Skin epidermis (tissue), 12 donors: ENCODE measurements around the gene EBF3.

Experiments
- H3K27ac ChIP-seq, 21 experiments: fragments of 200-600 bp; sonication (generic) in 11 of 21; one replicate each; pipeline ENCODE4 v1.5.0; 2020; ENCODE audit warnings: mild to moderate bottlenecking in 3 of 21, inconsistent platforms in 2 of 21, moderate library complexity in 2 of 21
- H3K4me3 ChIP-seq, 7 experiments: fragments of 200-600 bp; sonication (generic) in 2 of 7; one replicate each; pipeline ENCODE4 v1.5.0; 2020; ENCODE audit warnings: inconsistent platforms in 2 of 7, mild to moderate bottlenecking in 2 of 7, moderate library complexity in 1 of 7

The EBF3 gene

DNA sequence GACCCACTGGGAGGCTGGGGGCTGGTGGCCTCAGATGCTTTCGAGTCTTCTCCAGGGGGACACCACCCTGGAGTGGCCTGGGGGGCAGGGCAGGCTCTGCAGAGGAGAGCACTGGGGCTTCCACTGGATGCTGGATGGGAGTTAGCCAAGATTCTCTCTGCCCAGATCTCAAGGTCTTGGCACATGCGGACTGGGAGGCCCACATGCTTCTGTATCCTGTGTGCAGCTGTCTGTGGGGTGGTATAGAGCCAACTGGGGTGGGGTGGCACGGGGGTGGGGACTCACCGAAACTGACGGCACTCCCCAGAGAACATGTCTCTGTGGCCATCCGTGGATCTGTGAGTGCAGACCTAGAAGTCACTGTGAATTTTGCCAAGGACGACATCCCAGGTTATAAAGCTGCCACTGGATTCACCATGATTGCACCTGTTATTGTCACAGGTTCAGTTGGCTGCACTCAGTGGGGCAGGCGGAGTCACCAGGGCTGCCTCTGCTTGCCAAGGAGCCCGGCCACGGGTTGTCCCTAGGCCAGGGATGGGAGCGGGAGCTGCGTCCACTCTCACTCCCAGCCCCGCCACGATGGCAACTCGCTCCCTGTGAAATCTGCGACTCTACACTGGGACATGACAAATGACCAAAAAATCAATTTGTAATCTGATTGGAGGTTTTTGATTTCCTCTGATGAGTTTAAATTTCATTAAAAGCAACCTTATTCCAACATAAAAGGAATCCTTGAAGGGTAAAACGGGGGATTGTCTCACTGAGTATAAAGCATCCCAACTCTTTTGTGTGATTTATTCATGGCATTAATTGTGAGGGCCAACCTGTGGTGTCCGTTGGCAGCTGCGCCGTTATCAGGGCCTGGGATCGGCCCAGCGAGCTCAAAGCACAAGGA lies 131.3 kb downstream of the EBF3 start:
- Histone ChIP-seq H3K27ac (no peak overlapping the region), H3K4me3 (no peak overlapping the region)

DNA sequence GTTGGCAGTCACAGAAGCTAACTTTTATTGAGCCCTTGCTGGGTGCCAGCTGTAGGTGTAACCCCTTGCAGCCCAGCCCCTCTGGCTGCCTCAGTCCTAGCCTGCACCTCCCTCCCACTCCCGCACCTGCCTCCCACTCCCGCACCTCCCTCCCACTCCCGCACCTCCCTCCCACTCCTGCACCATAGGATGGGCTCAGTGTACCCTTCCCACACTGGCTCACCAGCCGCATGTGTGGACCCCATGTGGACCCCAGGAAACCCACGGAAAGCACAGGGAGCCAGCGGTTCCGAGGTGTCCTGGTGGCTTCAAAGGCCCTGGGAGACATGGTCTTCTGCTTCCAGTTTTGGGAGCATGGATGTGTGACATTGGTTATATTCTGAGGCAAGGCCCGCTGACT lies 132.9 kb downstream of the EBF3 start:
- Histone ChIP-seq H3K4me3 (no peak overlapping the region), H3K27ac (no peak overlapping the region)

DNA sequence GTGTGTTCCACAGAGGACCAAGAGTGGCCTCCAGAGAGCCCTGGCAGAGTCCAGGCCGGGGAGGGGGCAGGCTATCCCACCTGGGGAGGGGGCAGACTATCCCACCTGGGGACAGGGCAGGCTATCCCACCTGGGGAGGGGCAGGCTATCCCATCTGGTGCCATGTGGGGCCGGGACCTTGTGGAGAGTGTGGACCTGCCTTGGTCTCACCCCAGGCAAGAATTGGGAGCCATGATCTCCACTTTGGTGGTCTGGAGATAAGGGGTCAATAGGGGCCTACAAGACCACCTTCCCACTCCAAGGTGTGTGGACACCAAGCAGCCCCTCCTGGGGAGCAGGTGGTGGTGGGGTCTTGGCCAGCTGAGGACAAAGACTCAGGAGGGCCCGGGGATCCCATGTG lies 138.2 kb downstream of the EBF3 start:
- Histone ChIP-seq H3K27ac (no peak overlapping the region), H3K4me3 (no peak overlapping the region)

DNA sequence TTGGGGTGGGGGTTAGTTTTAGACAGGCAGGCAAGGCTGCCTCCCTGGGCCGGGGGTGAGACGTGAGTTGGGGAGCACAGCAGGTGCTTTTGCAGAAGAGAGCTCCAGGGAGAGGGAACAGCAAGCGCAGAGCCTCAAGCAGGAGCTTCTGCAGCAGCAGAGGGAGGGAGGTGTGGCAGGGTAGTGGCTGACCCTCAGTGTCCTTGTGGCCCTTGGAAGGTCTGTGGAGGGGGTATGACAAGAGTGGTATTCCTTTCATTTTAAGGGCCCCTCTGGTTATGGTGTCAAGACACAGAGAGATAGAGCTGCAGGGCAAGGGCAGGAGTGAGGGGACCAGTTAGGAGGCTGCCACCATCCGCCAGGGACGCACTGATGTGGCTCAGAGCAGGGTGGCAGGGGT lies 138.9 kb downstream of the EBF3 start:
- no peak overlapping the region for H3K27ac ChIP-seq

DNA sequence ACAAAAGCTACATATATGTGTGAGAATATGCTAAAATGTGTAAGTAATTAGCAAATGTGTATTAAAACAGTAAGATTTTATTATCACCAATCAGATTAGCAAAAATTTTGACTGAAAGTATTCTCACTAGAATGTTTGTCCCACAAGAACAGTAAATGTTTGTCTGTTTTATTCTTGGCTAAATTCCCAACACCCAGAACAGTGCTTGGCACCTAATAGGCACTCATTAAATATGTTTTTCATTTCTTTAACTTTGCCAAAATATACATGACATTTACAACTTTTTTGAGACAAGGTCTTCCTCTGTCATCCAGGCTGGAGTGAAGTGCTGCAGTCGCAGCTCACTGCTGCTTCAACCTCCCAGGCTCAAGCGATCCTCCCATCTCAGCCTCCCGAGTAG lies 143.6 kb downstream of the EBF3 start:
- Histone ChIP-seq H3K27ac (no peak overlapping the region), H3K4me3 (no peak overlapping the region)

More for the DNA sequence above, 138.9 kb downstream of the EBF3 start:
- no peak overlapping the region for H3K4me3 ChIP-seq

DNA sequence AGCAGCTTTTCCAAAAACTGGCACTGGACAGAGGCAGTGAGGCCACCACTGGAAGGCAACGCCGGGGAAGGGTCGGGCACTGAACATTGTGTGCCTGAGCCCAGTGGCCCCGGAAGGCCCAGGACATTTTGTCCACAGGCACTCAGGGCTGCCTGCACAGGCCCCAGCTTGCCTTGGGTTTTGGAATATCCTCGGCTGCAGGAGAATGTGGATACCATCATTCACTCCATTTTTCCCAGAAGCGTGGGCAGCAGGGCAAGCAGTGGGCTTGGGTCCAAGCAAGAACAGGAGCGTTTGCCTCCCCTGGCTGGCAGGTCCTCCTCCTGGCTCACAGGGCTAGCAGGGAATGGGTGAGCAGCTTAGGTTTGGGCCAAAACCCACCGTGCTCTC lies 147.4 kb downstream of the EBF3 start:
- no peak overlapping the region for H3K27ac ChIP-seq
- H3K4me3 ChIP-seq, result no peak overlapping the region

DNA sequence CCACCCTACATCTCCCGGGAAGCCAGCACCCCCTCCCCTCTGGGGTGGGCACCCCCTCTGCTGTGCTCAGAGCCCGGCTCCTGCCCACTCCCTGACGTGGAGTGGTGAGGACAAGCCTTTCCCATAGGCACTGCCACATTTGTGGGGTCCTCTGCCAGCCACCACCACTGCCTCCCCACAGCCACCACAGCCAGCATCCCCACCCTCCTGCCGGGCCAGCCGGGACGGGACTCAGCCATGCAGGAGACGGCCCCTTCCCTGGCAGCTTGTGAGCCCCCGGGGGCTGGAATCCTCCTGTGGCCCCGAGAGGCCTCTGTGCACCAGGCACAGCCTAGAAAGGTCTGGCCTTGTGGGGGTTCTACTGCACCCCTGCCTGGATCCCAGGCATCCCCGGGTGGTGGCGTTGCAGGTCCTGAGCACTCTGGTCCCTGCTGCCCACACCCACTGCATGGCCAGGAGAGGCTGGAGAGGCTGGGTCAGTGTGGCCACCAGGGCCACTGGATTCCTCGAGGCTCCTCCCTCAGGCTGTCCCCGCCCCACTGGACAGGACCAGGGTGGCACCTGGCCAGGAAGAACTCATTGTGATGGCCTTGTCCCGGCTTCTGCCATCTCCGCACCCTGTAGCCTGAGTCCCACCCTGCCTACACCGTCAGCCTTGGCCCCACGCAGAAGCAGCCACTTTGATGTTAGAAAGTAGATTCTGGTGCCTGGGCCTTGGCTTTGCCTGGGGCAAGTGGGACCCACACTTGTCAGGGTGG lies 148.0 kb downstream of the EBF3 start:
- Histone ChIP-seq H3K4me3 (no peak overlapping the region), H3K27ac (no peak overlapping the region)

DNA sequence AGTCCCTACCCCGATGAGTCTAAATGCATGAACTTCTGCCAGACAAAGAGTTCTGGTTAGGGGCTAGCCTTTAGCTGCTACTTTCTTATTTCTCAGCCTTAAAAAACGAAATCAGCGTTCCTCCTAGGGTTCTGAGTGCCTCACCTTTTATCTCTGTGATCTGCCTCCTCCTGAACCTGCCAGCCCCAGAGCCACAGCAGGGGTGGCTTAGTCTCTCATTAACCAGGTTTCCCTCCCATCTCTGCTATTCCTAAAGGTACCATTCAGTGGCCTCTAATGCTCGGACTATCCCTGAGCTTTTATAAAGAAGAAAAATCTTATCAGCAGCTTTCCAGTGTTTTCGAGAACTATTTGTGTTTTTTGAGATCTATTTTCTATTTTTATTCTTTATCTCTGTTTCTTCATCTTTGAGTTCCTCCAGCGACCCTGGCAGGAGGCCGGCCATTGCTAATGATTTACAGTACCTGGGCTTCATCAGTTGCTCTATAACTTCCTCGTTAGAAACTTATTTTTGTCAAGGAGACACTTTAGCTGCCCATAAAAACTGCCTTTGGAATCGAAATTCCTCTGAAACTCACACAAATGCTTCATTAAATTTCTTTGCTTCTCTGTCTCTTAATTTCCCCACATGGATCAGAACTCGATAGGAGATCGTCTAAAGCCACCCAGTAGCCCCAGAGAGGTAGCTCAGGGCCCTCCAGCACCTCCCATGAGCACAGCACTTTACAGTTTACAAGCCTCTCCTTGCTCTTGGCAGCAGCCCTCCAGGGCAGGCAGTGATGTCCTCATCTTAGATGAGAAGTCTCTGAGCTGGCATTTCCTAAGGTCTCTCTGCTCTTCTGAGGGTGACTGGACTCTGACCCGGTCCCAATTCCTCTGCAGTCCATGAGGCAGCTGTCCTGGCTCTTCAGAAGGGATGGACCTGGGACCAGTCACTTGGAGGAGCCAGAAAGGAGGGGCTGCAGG lies 149.1 kb downstream of the EBF3 start:
- no peak overlapping the region for H3K4me3 ChIP-seq
- no peak overlapping the region for H3K27ac ChIP-seq

DNA sequence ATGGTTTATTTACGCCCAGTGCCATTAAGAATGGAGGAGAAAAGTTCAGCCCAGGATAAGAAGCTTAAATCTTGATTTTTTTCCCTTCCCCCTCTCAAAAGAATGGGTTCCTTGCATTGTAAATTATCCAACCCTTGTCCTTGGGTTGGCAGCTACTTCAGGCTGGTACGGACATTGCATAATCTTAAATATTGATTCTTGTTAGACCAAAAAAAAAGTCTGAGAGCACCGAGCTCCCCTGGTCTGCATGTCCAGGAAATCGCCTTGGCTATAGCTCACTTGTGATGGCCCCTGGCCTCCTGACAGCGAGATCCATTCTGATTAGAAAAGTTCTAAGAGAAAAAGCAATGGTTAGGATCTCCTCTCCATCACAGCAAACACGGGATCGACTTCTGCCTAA lies 151.7 kb downstream of the EBF3 start:
- Histone ChIP-seq H3K27ac (no peak overlapping the region), H3K4me3 (no peak overlapping the region)

DNA sequence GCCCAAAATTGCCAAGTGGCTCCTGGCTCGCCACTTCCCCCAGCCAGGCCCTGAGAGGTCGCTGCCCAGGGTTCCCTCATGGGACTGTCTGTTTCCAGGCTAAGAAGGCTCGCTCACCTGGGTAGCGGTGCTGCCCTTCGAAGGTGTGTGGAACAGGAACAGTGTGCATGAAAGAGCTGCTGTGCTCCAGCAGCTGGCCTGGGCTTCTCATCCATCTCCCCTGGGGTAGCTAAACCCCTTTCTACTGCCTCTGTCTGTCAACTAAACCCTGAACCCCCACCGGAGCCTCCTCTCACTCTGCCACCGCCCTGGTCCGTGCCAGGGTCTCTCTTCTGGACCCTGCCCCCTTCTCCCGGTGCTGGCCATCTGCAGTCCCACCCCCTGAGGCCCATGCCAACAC lies 152.9 kb downstream of the EBF3 start:
- Histone ChIP-seq H3K4me3 (no peak overlapping the region), H3K27ac (no peak overlapping the region)

DNA sequence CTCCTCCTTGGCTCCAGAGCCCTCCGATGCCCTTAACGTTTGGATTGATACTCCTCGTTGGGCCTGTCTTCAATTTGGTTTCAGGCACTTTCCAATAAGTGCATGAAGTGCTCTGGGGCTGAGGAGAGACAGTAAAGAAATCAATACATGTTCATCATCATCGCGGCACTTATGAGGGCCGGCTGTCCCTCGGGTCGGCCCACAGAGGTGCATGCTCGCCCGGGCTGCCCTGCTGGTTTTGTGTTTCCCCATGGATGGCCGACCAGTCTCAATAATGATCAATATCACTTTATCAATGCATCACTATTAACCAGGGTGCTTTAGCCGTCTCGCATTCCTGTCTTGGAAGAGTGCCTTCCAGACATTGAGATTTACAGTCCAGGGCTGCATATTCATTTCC lies 154.2 kb downstream of the EBF3 start:
- Histone ChIP-seq H3K27ac (no peak overlapping the region), H3K4me3 (no peak overlapping the region)

DNA sequence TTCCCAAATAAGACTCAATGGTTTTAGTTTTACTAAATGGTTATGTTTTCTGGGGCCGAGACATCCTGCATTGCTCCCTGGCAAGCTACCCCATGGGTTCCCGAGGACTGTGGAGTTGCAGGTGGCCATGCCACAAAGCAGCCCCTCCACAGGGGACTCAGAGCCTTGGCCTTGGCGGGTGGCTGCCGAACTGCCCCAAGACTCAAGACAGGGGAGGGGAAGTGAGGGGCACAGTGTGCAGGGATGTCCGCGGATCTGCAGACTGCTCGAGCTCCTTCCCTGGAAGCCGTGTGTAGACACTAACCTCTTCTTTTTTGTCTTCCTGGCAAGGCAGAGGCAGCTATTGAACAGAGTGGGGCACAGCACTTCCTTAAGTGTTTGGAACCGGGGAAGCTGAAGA lies 154.6 kb downstream of the EBF3 start:
- H3K4me3 ChIP-seq, result no peak overlapping the region
- H3K27ac ChIP-seq, result no peak overlapping the region

DNA sequence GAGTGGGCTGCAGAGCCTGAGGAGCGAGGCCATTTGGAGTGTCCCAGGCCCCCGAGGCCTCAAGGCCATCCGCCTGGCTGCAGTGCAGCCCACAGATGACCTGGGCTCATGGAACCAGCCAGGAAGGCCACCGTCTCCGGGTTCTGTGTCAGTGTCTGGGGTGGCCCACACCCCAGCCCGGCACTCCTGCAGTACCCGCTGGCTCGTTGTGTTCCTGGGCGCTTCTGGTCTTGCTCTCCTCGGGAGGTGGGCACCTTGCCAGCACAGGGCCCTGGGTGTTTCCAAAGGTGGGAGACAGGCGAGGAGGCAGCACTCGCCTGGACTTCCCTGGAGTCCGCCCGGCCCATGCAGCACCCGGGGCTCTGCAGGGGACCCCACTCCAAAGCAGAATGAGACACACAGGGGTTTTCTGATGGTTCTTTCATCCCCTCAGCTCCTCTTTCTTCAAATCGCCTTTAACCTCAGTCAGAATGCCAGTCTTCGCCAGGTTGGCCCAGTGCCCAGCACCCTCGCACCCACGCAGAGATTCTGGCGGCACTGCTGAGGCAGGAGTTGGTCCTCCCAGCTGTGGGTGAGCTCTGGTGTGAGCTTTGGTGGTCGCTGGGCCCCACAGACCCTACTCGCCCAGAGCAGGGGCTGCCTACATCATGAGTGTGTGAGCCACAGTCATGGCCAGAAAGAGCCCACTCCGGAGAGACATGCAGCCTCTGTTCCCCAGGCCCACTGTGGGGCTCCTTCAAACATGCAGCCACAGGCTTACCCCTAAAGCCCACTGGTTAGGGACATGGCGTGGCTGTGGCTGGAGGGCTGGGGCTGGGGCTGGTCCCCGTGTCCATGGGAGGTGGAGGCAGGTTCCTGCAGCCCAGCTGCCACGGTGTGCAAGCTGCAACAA lies 155.7 kb downstream of the EBF3 start:
- no peak overlapping the region for H3K27ac ChIP-seq
- H3K4me3 ChIP-seq, result no peak overlapping the region

DNA sequence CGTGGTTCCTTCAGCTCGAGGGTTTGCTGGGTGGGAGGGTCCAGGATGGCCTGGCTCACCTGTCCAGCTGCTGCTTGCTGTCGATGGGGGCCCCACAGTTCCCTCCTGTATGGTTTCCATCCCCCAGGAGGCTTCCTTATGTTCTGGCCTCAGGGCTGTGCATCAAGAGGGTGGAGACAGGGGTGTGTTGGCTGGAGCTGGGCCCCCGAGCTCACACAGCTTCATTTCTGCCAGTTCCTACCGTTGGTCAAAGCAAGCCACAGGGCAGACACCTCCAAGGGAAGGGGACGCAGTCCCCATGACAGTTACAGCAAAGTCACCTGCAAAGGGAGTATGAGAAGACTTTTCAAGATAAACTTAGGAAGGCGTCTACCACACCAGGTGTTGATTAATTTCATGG lies 156.9 kb downstream of the EBF3 start:
- Histone ChIP-seq H3K27ac (no peak overlapping the region), H3K4me3 (no peak overlapping the region)

DNA sequence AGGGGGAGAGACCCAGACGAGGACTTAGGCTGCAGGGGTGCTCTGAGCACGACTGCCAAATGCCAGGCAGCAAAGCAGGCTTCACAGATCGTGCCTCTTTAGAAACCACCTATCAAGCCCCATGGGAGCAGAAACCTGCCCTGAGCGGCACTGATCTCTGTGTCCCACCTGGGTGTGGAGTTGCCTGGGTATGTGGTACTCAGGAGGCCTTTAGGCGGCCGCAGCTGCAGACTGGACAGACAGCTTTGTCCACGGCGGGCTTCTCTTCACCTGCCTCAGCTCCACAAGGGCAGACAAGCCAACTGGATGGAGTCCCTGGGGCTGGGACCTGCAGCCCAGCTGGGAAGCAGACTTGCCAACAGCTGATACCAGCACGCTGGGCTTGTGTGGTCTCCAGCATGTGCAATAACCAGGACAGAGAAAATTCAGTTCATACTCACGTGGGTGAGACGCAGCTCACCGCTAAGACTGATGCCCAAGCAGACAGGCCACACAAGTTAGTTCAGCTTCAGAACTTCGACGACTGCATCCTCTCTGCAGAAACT lies 163.2 kb downstream of the EBF3 start:
- Histone ChIP-seq H3K27ac (no peak overlapping the region), H3K4me3 (no peak overlapping the region)

DNA sequence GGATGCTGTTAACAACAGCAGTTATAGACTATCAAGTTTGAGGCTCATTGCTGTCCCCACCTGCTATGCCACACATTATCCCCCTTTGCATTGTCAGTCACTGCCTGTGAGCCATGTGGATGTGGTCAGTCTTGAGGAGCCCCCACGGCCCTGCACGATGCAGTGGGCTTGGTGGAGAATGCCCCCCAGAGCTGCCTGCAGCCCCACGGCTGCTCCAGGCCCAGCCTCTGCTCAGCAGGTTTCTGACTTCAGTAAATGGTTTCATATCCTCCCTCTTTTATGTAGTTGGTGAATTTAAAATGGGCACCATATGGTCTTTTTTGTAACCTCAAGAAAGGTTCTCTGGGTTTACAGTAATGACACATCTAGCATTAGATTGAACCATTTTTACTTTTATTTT lies 164.1 kb downstream of the EBF3 start:
- Histone ChIP-seq H3K4me3 (no peak overlapping the region), H3K27ac (no peak overlapping the region)

DNA sequence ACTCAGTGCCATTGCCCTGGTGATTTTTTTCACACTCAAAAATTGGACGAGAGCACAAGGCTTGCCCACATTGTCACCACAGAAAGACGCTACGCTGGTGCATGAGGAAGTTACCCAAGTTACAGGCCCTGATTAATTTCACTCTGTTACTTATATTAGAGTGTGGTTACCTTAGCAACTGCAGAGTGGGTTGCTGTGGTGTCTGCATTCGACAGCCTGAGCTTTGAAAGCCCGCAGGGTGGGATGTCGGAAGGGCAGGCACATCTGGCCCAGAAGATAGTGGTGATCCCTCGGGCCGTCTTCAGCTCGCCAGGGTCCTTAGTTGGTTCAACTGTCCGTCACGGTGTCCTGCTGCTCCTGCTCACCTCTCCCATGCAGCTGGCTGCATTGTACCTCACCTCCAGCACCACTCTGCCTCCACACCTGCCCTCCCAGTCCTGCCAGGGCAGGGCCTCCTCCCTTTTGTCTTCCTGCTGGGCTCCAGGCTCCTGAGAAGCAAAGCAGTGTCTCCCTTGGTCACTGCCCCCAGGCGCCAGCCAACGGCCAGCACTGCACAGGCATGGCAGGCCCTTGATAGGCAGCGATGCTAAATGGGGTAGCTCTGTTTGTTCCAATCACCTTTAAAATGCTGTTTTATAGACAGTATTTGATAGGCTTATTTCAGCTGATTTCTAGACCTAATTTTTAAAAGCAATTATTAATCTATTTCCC lies 167.2 kb downstream of the EBF3 start:
- H3K4me3 ChIP-seq, result no peak overlapping the region
- no peak overlapping the region for H3K27ac ChIP-seq

DNA sequence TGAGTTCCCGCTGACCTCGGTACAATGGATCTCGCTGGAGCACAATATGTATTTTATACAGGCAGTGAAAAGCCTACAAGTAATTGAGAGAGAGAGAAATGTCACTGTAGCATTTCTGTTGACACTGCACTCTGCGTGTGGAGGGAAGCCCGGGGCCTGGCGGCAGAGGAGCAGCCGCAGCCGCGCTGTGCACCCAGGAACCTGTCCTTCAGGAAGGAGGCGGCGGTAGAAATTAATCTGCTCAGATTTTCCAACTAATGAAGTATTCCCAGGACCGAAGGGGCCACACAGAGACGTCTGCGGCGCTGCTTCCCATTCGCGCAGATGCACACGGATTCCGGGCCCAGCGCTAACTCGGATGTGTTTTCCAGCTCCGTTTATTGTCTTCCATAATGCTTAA lies 170.1 kb downstream of the EBF3 start:
- no peak overlapping the region for H3K27ac ChIP-seq
- no peak overlapping the region for H3K4me3 ChIP-seq
